GM18858 (cell line): ENCODE results near the gene VEZT.
"Not testable (repeated sequence)": the region's sequence is repeated elsewhere in the genome, so short reads cannot be mapped to it uniquely, and the experiment has no call there.

ENCODE experiments used
- ATAC-seq: cut with Tn5 transposase; IDR thresholded peaks from one replicate; pipeline ENCODE4 v1.9.1; 2021; ENCODE audit not compliant: unreplicated experiment

Gene VEZT

GRCh38 chr12:95318071-95318545 lies 100.5 kb downstream of the VEZT start:
- ATAC-seq, result no peak

GRCh38 chr12:95319694-95320331 lies 102.2 kb downstream of the VEZT start:
- no peak for ATAC-seq

- ATAC-seq, result no peak
Observed at GRCh38 chr12:95321516-95322246, 104.1 kb downstream of the VEZT start.

GRCh38 chr12:95322326-95322725 lies 104.7 kb downstream of the VEZT start:
- no peak for ATAC-seq

- no peak for ATAC-seq
Observed at GRCh38 chr12:95323212-95323611, 105.6 kb downstream of the VEZT start.

- ATAC-seq, result not testable (repeated sequence)
Observed at GRCh38 chr12:95324246-95324645, 106.6 kb downstream of the VEZT start.

- no peak for ATAC-seq
Observed at GRCh38 chr12:95325501-95325900, 107.9 kb downstream of the VEZT start.

- no peak for ATAC-seq
Observed at GRCh38 chr12:95326445-95326844, 108.8 kb downstream of the VEZT start.

- ATAC-seq, result no peak
Observed at GRCh38 chr12:95326855-95327254, 109.2 kb downstream of the VEZT start.

GRCh38 chr12:95328708-95329107 lies 111.1 kb downstream of the VEZT start:
- ATAC-seq, result no peak

GRCh38 chr12:95335948-95336347 lies 118.3 kb downstream of the VEZT start:
- no peak for ATAC-seq

GRCh38 chr12:95336387-95337067 lies 118.9 kb downstream of the VEZT start:
- ATAC-seq, result no peak

GRCh38 chr12:95337146-95337545 lies 119.5 kb downstream of the VEZT start:
- ATAC-seq, result no peak

GRCh38 chr12:95339086-95339788 lies 121.6 kb downstream of the VEZT start:
- no peak for ATAC-seq

- ATAC-seq, result no peak
Observed at GRCh38 chr12:95342008-95342407, 124.4 kb downstream of the VEZT start.

- no peak for ATAC-seq
Observed at GRCh38 chr12:95343461-95344230, 126.0 kb downstream of the VEZT start.

- no peak for ATAC-seq
Observed at GRCh38 chr12:95349291-95349690, 131.7 kb downstream of the VEZT start.

GRCh38 chr12:95351748-95352147 lies 134.1 kb downstream of the VEZT start:
- no peak for ATAC-seq
